IPS DF 6.9 (cell line): Measurements from ENCODE around the gene EIF4E3.

Experiments used
- DNase-seq: peaks from one replicate; pipeline ENCODE4 v3.0.0-alpha.2; 2013; ENCODE audit warnings: low read depth, low spot score
- H3K27ac ChIP-seq: one replicate; pipeline ENCODE4 v1.5.1; 2013; ENCODE audit warnings: low read length, control low read depth
- H3K27me3 ChIP-seq: 2 replicates; pipeline ENCODE4 v1.6.1; 2013; ENCODE audit warnings: mild to moderate bottlenecking, low read length; ENCODE audit not compliant: control insufficient read depth, insufficient read depth
- H3K36me3 ChIP-seq: 2 replicates; pipeline ENCODE4 v1.6.1; 2013; ENCODE audit warnings: low read length; ENCODE audit not compliant: control insufficient read depth, insufficient read depth
- H3K4me1 ChIP-seq: 2 replicates; pipeline ENCODE4 v1.6.1; 2013; ENCODE audit warnings: low read length; ENCODE audit not compliant: control insufficient read depth, insufficient read depth
- H3K4me3 ChIP-seq: 2 replicates; pipeline ENCODE4 v1.5.1; 2013; ENCODE audit warnings: mild to moderate bottlenecking, low read length
- H3K9me3 ChIP-seq: 2 replicates; pipeline ENCODE4 v1.6.1; 2013; ENCODE audit warnings: low read length, inconsistent platforms; ENCODE audit not compliant: control insufficient read depth, insufficient read depth
- WGBS: extraction: QIAGEN DNeasy Blood & Tissue Kit; methylation state at CpG from one replicate; pipeline ENCODE4 v1.1.7; 2013; ENCODE audit warnings: mixed read lengths, missing lambda C conversion rate; ENCODE audit not compliant: insufficient read length, insufficient coverage; 5-methylcytosine and 5-hydroxymethylcytosine counted together

The EIF4E3 gene

GRCh38 chr3:71652781-71653413, 72.3 kb downstream of the EIF4E3 start:
- no peak overlapping the region for H3K4me3 ChIP-seq
- no peaks in the 10 kb centered on the region for H3K36me3 ChIP-seq
- DNase-seq: no peak
- 0 out of 2 replicates have a peak, but pooled peaks cover 3% of the 10 kb centered on the region for H3K4me1 ChIP-seq
- no peaks in the 10 kb centered on the region for H3K27me3 ChIP-seq
- no peaks in the 10 kb centered on the region for H3K9me3 ChIP-seq
- WGBS: no CpG with 5 or more reads among the region's 14 CpGs
- H3K27ac ChIP-seq: no peak overlapping the region

DNA sequence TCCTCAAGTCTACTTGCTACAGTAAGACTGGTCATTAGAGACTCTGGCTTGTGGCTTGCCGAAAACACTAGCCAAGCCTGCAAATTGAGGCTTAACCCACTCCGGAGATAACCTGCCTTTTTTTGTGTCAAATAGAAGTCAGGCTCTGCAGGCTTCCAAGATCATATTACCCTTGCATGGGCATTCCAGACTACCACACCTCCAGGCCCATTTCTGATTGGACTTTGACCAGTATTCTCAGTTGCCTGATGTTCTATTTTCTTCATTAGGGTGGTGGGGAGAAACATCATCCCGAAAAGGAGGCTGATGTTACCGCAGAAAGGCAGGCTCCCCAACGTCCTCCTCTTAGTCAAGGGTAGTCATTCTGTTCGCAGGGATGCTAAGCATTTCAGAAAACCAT, 73.6 kb downstream of the EIF4E3 start:
- no peaks in the 10 kb centered on the region for H3K9me3 ChIP-seq
- no peak overlapping the region for H3K27ac ChIP-seq
- DNase-seq: no peak
- H3K27me3 ChIP-seq: no peaks in the 10 kb centered on the region
- H3K4me3 ChIP-seq: no peak overlapping the region
- no CpG with 5 or more reads among the region's 6 CpGs for WGBS
- no peaks in the 10 kb centered on the region for H3K36me3 ChIP-seq
- H3K4me1 ChIP-seq: 0 out of 2 replicates have a peak, but pooled peaks cover 3% of the 10 kb centered on the region

GRCh38 chr3:71650372-71650771, 74.8 kb downstream of the EIF4E3 start:
- no peak overlapping the region for H3K27ac ChIP-seq
- H3K4me1 ChIP-seq: 0 out of 2 replicates have a peak, but pooled peaks cover 3% of the 10 kb centered on the region
- no CpG with 5 or more reads among the region's 5 CpGs for WGBS
- H3K4me3 ChIP-seq: no peak overlapping the region
- no peaks in the 10 kb centered on the region for H3K27me3 ChIP-seq
- no peaks in the 10 kb centered on the region for H3K36me3 ChIP-seq
- DNase-seq: no peak
- H3K9me3 ChIP-seq: no peaks in the 10 kb centered on the region

DNA sequence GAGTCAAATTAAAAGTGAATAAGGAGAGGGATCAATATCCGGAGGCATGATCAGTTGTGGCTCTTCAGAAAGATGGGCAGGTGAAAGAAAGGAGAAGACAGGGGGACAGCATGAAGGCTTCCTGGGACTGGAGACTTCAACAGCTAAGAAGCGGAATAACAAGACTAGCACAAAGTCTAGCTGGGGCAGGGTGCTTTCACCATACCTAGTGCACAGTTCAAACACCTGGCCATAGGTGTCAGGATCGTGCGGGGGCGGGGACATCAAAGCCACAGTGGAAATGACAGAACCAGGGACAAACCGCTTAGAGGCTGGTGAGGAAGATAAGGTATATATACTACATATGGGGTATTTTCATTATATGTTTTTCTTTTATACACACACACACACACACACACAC, 75.4 kb downstream of the EIF4E3 start:
- WGBS: no CpG with 5 or more reads among the region's 6 CpGs
- no peaks in the 10 kb centered on the region for H3K27me3 ChIP-seq
- no peak overlapping the region for H3K27ac ChIP-seq
- no peak for DNase-seq
- H3K4me1 ChIP-seq: peaks cover 3% of the 10 kb centered on the region; the same call in 1 of the 2 replicates
- H3K9me3 ChIP-seq: no peaks in the 10 kb centered on the region
- H3K36me3 ChIP-seq: no peaks in the 10 kb centered on the region
- H3K4me3 ChIP-seq: no peak overlapping the region

DNA sequence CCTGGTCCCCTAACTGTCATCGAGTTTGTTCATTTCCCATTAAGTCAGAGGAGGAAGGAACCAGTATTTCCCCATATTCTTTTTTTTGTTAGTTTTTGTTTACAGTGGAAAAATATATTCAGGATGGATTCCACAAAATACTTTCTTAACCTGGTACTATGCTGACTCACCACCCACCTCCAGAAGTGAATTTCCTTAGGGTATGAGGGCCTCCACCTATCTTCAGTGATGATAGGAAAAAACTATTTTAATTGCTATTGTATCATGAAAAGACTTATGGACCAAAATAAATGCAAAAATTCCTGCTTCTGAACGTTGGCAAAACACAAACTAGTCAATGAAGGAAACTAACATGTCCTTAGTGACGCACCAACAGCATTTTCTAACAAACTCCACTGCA, 77.5 kb downstream of the EIF4E3 start:
- Histone ChIP-seq H3K27me3 (no peaks in the 10 kb centered on the region), H3K9me3 (no peaks in the 10 kb centered on the region), H3K36me3 (no peaks in the 10 kb centered on the region), H3K4me3 (no peak overlapping the region), H3K4me1 (peaks cover 2% of the 10 kb centered on the region; the same call in 1 of the 2 replicates), H3K27ac (no peak overlapping the region)
- WGBS: no CpG with 5 or more reads among the region's 3 CpGs
- DNase-seq: no peak

- no peak overlapping the region for H3K27ac ChIP-seq
- H3K36me3 ChIP-seq: no peaks in the 10 kb centered on the region
- no peaks in the 10 kb centered on the region; the same call in 1 of the 2 replicates for H3K4me1 ChIP-seq
- H3K27me3 ChIP-seq: no peaks in the 10 kb centered on the region
- no peaks in the 10 kb centered on the region for H3K9me3 ChIP-seq
- no peak overlapping the region for H3K4me3 ChIP-seq
- DNase-seq: no peak
Observed at GRCh38 chr3:71646971-71647370, 78.2 kb downstream of the EIF4E3 start.

DNA sequence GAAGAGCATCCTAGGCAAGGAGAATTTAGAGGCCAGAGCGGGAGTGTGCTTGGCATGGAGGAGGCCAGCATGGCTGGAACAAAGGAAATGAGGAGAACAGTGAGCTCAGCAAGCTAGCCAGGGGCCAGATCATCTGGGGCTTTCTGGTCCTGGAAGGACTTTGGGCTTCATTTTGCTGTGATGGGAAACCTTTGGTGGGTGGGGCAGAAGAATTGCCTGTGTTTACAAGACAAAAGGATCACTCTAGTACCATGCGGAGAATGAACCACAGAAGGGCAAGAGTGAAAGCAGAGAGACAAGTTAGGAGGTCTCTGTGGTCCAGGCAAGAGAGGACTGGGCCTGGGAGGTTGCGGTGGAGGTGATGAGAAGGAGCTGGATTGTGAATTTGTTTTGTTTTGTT, 80.1 kb downstream of the EIF4E3 start:
- H3K9me3 ChIP-seq: no peaks in the 10 kb centered on the region
- H3K4me1 ChIP-seq: no peaks in the 10 kb centered on the region; the same call in 1 of the 2 replicates
- no peaks in the 10 kb centered on the region for H3K36me3 ChIP-seq

DNA sequence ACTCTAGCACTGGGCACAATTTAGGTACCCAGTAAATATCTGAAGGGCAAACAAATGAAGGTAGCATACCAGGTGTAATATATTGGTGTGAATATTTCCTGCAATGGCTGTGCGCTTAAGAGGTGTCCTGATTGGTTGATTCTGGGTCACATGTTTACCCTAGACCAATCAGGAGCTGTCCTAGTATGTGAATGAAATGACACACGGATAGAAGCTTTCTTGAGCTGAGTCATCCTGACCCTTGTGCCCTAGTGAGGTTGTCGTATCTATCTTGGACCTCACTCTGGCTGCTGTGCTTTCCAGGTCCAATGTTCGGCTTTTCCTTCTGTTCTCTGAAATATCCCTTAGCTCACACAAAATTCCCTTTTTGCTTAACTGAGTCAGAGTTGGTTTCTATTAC, 83.5 kb downstream of the EIF4E3 start:
- H3K27me3 ChIP-seq: no peaks in the 10 kb centered on the region
- H3K4me1 ChIP-seq: no peaks in the 10 kb centered on the region; the same call in 1 of the 2 replicates
- no CpG with 5 or more reads among the region's 4 CpGs for WGBS
- no peak overlapping the region for H3K27ac ChIP-seq
- no peaks in the 10 kb centered on the region for H3K36me3 ChIP-seq
- H3K4me3 ChIP-seq: no peak overlapping the region
- no peaks in the 10 kb centered on the region for H3K9me3 ChIP-seq
- no peak for DNase-seq

More for the DNA sequence above, 80.1 kb downstream of the EIF4E3 start:
- WGBS: no CpG with 5 or more reads among the region's 3 CpGs
- Histone ChIP-seq H3K27ac (no peak overlapping the region), H3K4me3 (no peak overlapping the region), H3K27me3 (no peaks in the 10 kb centered on the region)
- DNase-seq: no peak

- WGBS: no CpG with 5 or more reads among the region's 9 CpGs
- Histone ChIP-seq H3K27me3 (no peaks in the 10 kb centered on the region), H3K4me3 (no peak overlapping the region), H3K4me1 (no peaks in the 10 kb centered on the region; the same call in 1 of the 2 replicates), H3K27ac (no peak overlapping the region), H3K36me3 (no peaks in the 10 kb centered on the region), H3K9me3 (no peaks in the 10 kb centered on the region)
- DNase-seq: no peak
Observed at GRCh38 chr3:71640331-71640983, 84.7 kb downstream of the EIF4E3 start.

- H3K27me3 ChIP-seq: no peaks in the 10 kb centered on the region
- whole genome bisulfite sequencing: no CpG with 5 or more reads among the region's 10 CpGs
- no peaks in the 10 kb centered on the region for H3K36me3 ChIP-seq
- no peak overlapping the region for H3K27ac ChIP-seq
- DNase-seq: no peak
- no peaks in the 10 kb centered on the region for H3K9me3 ChIP-seq
- H3K4me1 ChIP-seq: no peaks in the 10 kb centered on the region
- no peak overlapping the region for H3K4me3 ChIP-seq
Observed at GRCh38 chr3:71636482-71636881, 88.7 kb downstream of the EIF4E3 start.

- Histone ChIP-seq H3K36me3 (no peaks in the 10 kb centered on the region), H3K4me3 (no peak overlapping the region), H3K27me3 (no peaks in the 10 kb centered on the region), H3K4me1 (no peaks in the 10 kb centered on the region), H3K27ac (no peak overlapping the region), H3K9me3 (no peaks in the 10 kb centered on the region)
- no CpG with 5 or more reads among the region's 9 CpGs for WGBS
- no peak for DNase-seq
Observed at GRCh38 chr3:71636001-71636400, 89.2 kb downstream of the EIF4E3 start.
